Psoas muscle (tissue), 8 donors: Measurements from ENCODE around the gene PODN. TPM values are rescaled to one million over a fixed set of nuclear protein-coding genes. Genes with fewer than 3 reads are reported as not detected.

Experiments
- ATAC-seq, 4 donors: fragments of 200-7000 bp; cut with Tn5 transposase; one replicate each; pipeline ENCODE4 v1.9.1; 2020; ENCODE audit warnings: moderate library complexity in 3 of 4, mild to moderate bottlenecking in 2 of 4
- DNase-seq, 2 donors: peaks; one replicate each; pipeline ENCODE4 v3.0.0-alpha.2; 2020
- H3K27ac ChIP-seq: fragments of 200-600 bp; one replicate; pipeline ENCODE4 v1.8.0; 2022
- H3K27me3 ChIP-seq, 3 donors: fragments of 200-600 bp in 1 of 3; one replicate each; pipeline versions ENCODE4 v1.6.1 to v1.8.0; 2013 to 2022; ENCODE audit warnings: low read length in 2 of 3, mild to moderate bottlenecking in 2 of 3, moderate library complexity in 1 of 3; ENCODE audit not compliant: insufficient read depth in 3 of 3
- H3K36me3 ChIP-seq, 2 donors: fragments of 200-600 bp in 1 of 2; one replicate each; pipeline versions ENCODE4 v1.6.1 to v1.8.0; 2013 to 2022; ENCODE audit warnings: low read depth in 1 of 2, mild to moderate bottlenecking in 1 of 2, moderate library complexity in 1 of 2; ENCODE audit not compliant: insufficient read depth in 1 of 2
- H3K4me1 ChIP-seq: fragments of 200-600 bp; one replicate; pipeline ENCODE4 v1.8.0; 2022
- H3K4me3 ChIP-seq: fragments of 200-600 bp; one replicate; pipeline ENCODE4 v1.8.0; 2022; ENCODE audit warnings: mild to moderate bottlenecking
- H3K9me3 ChIP-seq: fragments of 200-600 bp; one replicate; pipeline ENCODE4 v1.8.0; 2022
- WGBS, 3 donors: extraction: QIAGEN DNeasy Blood & Tissue Kit; methylation state at CpG; one replicate each; pipeline versions ENCODE4 v1.1.6 to v1.1.7; 2013; 5-methylcytosine and 5-hydroxymethylcytosine counted together
- intact Hi-C, 2 donors: fragments of 100-400 bp; cut with DNase I; formaldehyde crosslinking; loops; one replicate each; pipeline versions ENCODE4 v1.11.0 to v1.14.2; 2022
- polyA plus RNA-seq, 3 donors: library from polyadenylated mRNA; stranded (reverse); fragments of 200-250 nt; gene quantifications; one replicate each; pipeline ENCODE4 v1.2.3, GENCODE V29; 2013
- total RNA-seq, 4 donors: library from RNA; stranded (reverse); fragmentation: NEBNext Ultra II Directional in 2 of 4; extraction: Animal tissue kit (Norgen Biotek cat#: 25700) in 2 of 4; gene quantifications; one replicate each; pipeline versions ENCODE4 v1.2.1 to v1.2.4, GENCODE V29; 2021 to 2023
- TF ChIP-seq, protein P1 (sequence below): fragments of 200-600 bp; IDR thresholded peaks from one replicate; pipeline ENCODE4 v1.8.0; 2022; ENCODE audit warnings: antibody characterized with exemption
- donor health status: healthy with polysubstance abuse.
- donor health status: DM: no; HTN: no; CAD: no; lungs with moderate emphysema.
- donor health status: Bipolar disorder and iron deficiency.
- donor health status: healthy.
- donor health status: DM: yes; HTN: yes; CAD: no.
- donor health status: DM: no; HTN: no; CAD: no.
- donor health status: DM: no; HTN: no; CAD: no.
- donor health status: DM: yes; HTN: yes; CAD: no.

Gene PODN
- total and polyA plus RNA-seq, 7 donors = 3.0 to 27.1 (median 7.2) TPM

DNA sequence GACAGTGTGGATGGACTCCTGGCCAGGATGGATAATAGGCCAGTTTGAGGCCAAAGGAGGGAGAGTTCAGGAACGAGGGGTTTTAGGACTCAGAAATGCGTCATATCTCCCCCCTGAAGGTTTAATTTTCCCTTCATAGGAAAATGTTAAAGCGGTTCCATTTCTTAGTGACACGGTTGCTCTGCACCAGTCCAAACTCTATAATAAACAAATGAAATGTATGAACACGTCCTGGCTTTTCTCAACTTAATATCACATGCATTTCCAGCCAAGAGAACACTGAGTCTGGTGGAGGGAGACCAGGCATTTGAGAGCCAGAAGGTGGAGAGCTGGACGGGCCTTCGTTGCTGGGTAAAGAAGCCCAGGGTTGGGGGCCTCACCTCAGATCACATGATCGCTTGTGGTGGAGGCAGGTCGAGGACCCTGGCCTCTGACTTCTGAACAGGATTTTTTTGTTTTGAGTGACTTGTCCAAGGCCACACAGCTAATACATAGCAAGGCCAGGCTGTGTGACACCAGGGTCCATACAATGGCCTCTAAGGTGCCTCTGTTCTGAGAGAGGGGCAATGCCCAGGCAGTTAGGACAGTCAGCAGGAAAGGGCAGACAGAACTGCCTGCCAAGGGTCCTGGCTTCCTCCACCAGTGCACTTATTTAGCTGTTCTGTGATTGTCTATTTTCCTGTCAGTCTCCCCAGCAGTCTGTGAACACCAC, 69.0 kb downstream of the PODN start:
- TF ChIP-seq, protein P1, sequence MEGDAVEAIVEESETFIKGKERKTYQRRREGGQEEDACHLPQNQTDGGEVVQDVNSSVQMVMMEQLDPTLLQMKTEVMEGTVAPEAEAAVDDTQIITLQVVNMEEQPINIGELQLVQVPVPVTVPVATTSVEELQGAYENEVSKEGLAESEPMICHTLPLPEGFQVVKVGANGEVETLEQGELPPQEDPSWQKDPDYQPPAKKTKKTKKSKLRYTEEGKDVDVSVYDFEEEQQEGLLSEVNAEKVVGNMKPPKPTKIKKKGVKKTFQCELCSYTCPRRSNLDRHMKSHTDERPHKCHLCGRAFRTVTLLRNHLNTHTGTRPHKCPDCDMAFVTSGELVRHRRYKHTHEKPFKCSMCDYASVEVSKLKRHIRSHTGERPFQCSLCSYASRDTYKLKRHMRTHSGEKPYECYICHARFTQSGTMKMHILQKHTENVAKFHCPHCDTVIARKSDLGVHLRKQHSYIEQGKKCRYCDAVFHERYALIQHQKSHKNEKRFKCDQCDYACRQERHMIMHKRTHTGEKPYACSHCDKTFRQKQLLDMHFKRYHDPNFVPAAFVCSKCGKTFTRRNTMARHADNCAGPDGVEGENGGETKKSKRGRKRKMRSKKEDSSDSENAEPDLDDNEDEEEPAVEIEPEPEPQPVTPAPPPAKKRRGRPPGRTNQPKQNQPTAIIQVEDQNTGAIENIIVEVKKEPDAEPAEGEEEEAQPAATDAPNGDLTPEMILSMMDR = no peak
- Histone ChIP-seq H3K27me3 (no peaks in the 10 kb centered on the region), H3K4me3 (no peak overlapping the region), H3K36me3 (no peaks in the 10 kb centered on the region), H3K9me3 (no peaks in the 10 kb centered on the region), H3K4me1 (no peaks in the 10 kb centered on the region), H3K27ac (no peak overlapping the region)
- ATAC-seq (no peak), DNase-seq (no peak)
- intact Hi-C loops = no loop called here
- 79 to 82% (median 81%) methylated on average over 9 of the region's 9 CpGs for WGBS, 3 donors

DNA sequence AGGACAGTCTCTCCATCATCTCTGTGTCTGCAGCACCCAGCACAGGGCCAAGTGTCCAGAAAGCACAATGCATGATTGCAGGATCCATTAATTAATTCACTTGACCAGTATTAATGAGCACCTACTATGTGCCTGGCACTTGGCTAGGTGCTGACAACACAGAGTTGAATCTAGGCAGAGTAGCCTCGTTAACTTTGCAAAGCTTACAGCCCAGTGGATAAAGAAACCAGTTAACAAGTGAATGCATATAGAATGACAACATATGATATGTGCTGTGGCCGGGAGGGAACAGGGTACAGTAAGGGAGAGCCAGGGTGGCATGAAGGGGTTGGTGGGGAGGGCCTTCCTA, 69.6 kb downstream of the PODN start:
- ATAC-seq (no peak), DNase-seq (no peak)
- no peaks in the 10 kb centered on the region for H3K36me3 ChIP-seq
- WGBS, 3 donors = 86 to 98% (median 91%) methylated on average over 2 of the region's 2 CpGs
- no peaks in the 10 kb centered on the region for H3K4me1 ChIP-seq
- no peaks in the 10 kb centered on the region for H3K27me3 ChIP-seq
- intact Hi-C loops = no loop called here
- TF ChIP-seq, protein P1 = no peak
- no peak overlapping the region for H3K4me3 ChIP-seq
- no peak overlapping the region for H3K27ac ChIP-seq
- no peaks in the 10 kb centered on the region for H3K9me3 ChIP-seq

DNA sequence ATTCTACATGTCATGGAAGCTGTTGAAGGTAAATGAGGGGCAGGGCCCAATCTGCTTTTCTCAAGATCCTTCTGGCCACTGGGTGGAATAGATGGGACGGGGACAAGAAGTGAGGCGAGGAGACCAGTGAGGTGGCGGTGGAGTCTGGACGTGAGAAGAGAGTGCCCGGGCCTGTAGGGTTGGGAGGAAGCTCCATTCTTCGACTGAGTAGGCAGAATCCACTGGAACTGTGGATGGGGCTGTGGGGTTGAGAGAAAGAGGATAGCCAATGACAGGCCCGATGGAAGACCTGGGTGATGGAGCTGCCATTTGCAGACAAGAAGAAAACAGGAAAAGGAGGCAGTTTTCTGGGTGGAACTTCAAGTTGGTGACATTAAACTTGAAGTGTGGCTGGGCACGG, 70.2 kb downstream of the PODN start:
- H3K27ac ChIP-seq = no peak overlapping the region
- WGBS, 3 donors = 80 to 86% (median 84%) methylated on average over 8 of the region's 8 CpGs
- H3K9me3 ChIP-seq = peaks cover under 1% of the 10 kb centered on the region

DNA sequence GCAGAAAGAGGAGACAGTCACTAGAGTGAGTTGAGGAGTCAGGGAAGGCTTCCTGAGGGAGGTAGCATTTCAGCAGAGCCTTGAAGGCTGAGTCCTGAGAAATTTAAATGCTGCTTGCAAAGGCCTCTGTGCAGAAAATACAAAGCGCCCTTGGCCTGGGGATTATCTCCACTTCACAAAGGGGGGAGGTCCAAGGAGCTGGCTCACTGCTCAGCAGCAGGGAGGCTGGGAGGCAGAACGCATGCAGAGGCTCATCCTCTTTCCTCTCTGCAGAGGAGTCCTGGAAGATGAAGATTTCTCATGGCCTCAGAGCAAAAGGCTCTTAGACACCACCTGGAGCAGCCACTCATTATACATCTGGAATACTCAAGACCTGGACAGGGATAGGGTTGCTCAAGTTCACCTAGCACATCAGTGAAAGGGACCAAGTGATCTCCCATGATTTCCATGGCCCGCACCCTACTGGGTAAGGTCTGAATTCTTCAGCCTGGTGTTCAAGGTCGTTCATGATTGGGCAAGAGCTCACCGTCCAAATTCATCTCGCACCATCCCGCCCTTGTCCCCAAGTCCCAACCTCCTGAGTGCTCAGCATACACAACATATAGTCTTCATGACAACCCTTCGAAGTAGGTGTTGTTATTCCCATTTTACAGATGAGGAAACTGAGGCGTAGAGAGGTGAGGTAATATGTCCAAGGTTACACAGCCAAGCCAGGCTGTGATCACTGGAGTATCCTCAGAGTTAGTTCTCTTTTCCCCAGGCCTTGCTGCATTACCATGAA, 71.4 kb downstream of the PODN start:
- TF ChIP-seq, protein P1 = no peak
- no peaks in the 10 kb centered on the region for H3K27me3 ChIP-seq
- 78 to 81% (median 80%) methylated on average over 9 of the region's 9 CpGs for WGBS, 3 donors
- DNase-seq (no peak), ATAC-seq (no peak)
- intact Hi-C loops = no loop called here
- H3K36me3 ChIP-seq = no peaks in the 10 kb centered on the region
- H3K9me3 ChIP-seq = peaks cover 9% of the 10 kb centered on the region
- no peak overlapping the region for H3K4me3 ChIP-seq
- H3K4me1 ChIP-seq = no peaks in the 10 kb centered on the region
- H3K27ac ChIP-seq = no peak overlapping the region

More for the DNA sequence above, 70.2 kb downstream of the PODN start:
- no peak for DNase-seq
- no peak for ATAC-seq
- Histone ChIP-seq H3K4me3 (no peak overlapping the region), H3K4me1 (no peaks in the 10 kb centered on the region), H3K27me3 (no peaks in the 10 kb centered on the region), H3K36me3 (no peaks in the 10 kb centered on the region)
- intact Hi-C loops = no loop called here
- TF ChIP-seq, protein P1 = no peak
